K562 (cell line): ENCODE data around the gene MSH2. TPM values are rescaled to one million over a fixed set of nuclear protein-coding genes. Genes with fewer than 3 reads are reported as not detected.

Experiments
- ARID2 ChIP-seq: fragments of 450-650 bp; IDR thresholded peaks from 2 replicates; pipeline ENCODE4 v1.6.1; 2017; ENCODE audit warnings: antibody characterized with exemption, mild to moderate bottlenecking
- CBX8 ChIP-seq: fragments of 200-600 bp; sonication (generic); IDR thresholded peaks from 2 replicates; pipeline ENCODE4 v1.6.1; 2012; ENCODE audit warnings: borderline replicate concordance, mixed run types, low read depth, mild to moderate bottlenecking, moderate library complexity, mixed read lengths, low read length, control low read depth, inconsistent platforms; ENCODE audit not compliant: poor library complexity, severe bottlenecking; ENCODE audit errors: extremely low read depth
- CEBPZ ChIP-seq: fragments of 150-350 bp; IDR thresholded peaks from 2 replicates; pipeline ENCODE4 v1.6.1; 2014; ENCODE audit warnings: low read depth, mild to moderate bottlenecking, low read length, borderline replicate concordance
- CREBBP ChIP-seq: IDR thresholded peaks from one replicate; pipeline ENCODE4 v1.6.1; 2012; ENCODE audit warnings: low read depth, mild to moderate bottlenecking, control low read depth, inconsistent platforms, low read length
- DDX20 ChIP-seq: fragments of 450-650 bp; IDR thresholded peaks from 2 replicates; pipeline ENCODE4 v1.6.1; 2016; ENCODE audit warnings: missing genetic modification characterization, low read depth, mild to moderate bottlenecking, missing compliant biosample characterization, moderate library complexity
- E2F1 ChIP-seq: sonication (generic); formaldehyde crosslinking; IDR thresholded peaks from 2 replicates; pipeline ENCODE4 v1.8.1; 2023; ENCODE audit warnings: mild to moderate bottlenecking, missing genetic modification reagents, moderate library complexity
- E2F3 ChIP-seq: fragments of 250-450 bp; sonication (Bioruptor Pico); IDR thresholded peaks from 2 replicates; pipeline ENCODE4 v1.4.0; 2020; ENCODE audit warnings: mild to moderate bottlenecking
- ETV5 ChIP-seq: sonication (generic); formaldehyde crosslinking; IDR thresholded peaks from 2 replicates; pipeline ENCODE4 v1.4.0; 2020; ENCODE audit warnings: low read depth, mild to moderate bottlenecking, missing genetic modification reagents
- FOXP4 ChIP-seq: sonication (generic); formaldehyde crosslinking; IDR thresholded peaks from 2 replicates; pipeline ENCODE4 v1.8.0; 2022; ENCODE audit warnings: mild to moderate bottlenecking, missing genetic modification reagents, borderline replicate concordance
- ILF3 ChIP-seq: fragments of 450-650 bp; IDR thresholded peaks from 2 replicates; pipeline ENCODE4 v1.6.1; 2018; ENCODE audit warnings: antibody characterized with exemption, mild to moderate bottlenecking, moderate library complexity, borderline replicate concordance
- KAT8 ChIP-seq: fragments of 450-650 bp; IDR thresholded peaks from 2 replicates; pipeline ENCODE4 v1.6.1; 2016; ENCODE audit warnings: low read depth, mild to moderate bottlenecking
- MAX ChIP-seq: sonication (generic); formaldehyde crosslinking; IDR thresholded peaks from 2 replicates; pipeline ENCODE4 v1.9.0; 2022; ENCODE audit warnings: mild to moderate bottlenecking, missing genetic modification reagents
- NFATC3 ChIP-seq: fragments of 450-650 bp; IDR thresholded peaks from 2 replicates; pipeline ENCODE4 v1.6.1; 2017; ENCODE audit warnings: mild to moderate bottlenecking
- PHF21A ChIP-seq: fragments of 450-650 bp; IDR thresholded peaks from 2 replicates; pipeline ENCODE4 v1.6.1; 2017; ENCODE audit warnings: low read depth, borderline replicate concordance
- POLR3A ChIP-seq: IDR thresholded peaks from 2 replicates; pipeline ENCODE4 v1.6.1; 2011; ENCODE audit warnings: borderline replicate concordance, mild to moderate bottlenecking, moderate library complexity; ENCODE audit not compliant: insufficient read length, insufficient read depth; ENCODE audit errors: extremely low read depth
- RCOR1 ChIP-seq, 2 experiments: IDR thresholded peaks; 2 replicates each; pipeline ENCODE4 v1.6.1; 2012; ENCODE audit warnings: low read depth in 2 of 2, low read length in 2 of 2, borderline replicate concordance in 1 of 2, improper control_type of control experiment in 1 of 2
- SIN3B ChIP-seq: fragments of 450-650 bp; IDR thresholded peaks from 2 replicates; pipeline ENCODE4 v1.6.1; 2017; ENCODE audit warnings: low read depth, mild to moderate bottlenecking, moderate library complexity
- ZC3H11A ChIP-seq: IDR thresholded peaks from 2 replicates; pipeline ENCODE4 v1.6.1; 2012; ENCODE audit warnings: low read depth, low read length, improper control_type of control experiment
- ZNF347 ChIP-seq: fragments of 450-650 bp; formaldehyde crosslinking; IDR thresholded peaks from 2 replicates; pipeline ENCODE4 v1.4.0; 2020; ENCODE audit warnings: low read depth, mild to moderate bottlenecking, moderate library complexity
- polyA plus RNA-seq, 8 experiments: library from polyadenylated mRNA; depleted of rRNA in 4 of 8; stranded (reverse) in 5 of 8; unstranded in 3 of 8; fragments of >200 nt; fragmentation: Nextera tagmentation in 2 of 8; fragmentation: Illumina TruSeq in 1 of 8; extraction: Ambion mirVana in 2 of 8; extraction: Trizol in 1 of 8; gene quantifications; 2 replicates each; pipeline versions ENCODE4 v1.2.1 to v1.2.3, GENCODE V29; 2011 to 2014; ENCODE audit warnings: inconsistent platforms in 1 of 8, missing spikeins in 1 of 8
- total RNA-seq, 7 experiments: library from RNA; depleted of rRNA in 6 of 7; stranded (reverse); fragments of >200 nt in 6 of 7; fragmentation: Illumina TruSeq in 2 of 7; extraction: Trizol in 2 of 7; gene quantifications; 2 replicates each; pipeline versions ENCODE4 v1.2.1 to v1.2.3, GENCODE V29; 2011 to 2021; ENCODE audit warnings: low replicate concordance in 1 of 7

The MSH2 gene
- total and polyA plus RNA-seq, 9 of the 15 experiments (the other 6 are each of a cell fraction or from before 2014, with no cell fraction given), result 51.8 to 139 (median 113) TPM

- TF ChIP-seq PHF21A (no peak), NFATC3 (no peak), ZNF347 (CRISPR knock-in tag) (no peak), CEBPZ (no peak; the same call in 1 of the 2 replicates), MAX (CRISPR knock-in tag) (peak; percentile 99), RCOR1 (IDR thresholded peaks at IDR 0.05; ENCODE audit: borderline replicate concordance in 1 of 2, low read depth in 2 of 2, low read length in 2 of 2) (peak in 1 of 2 experiments; percentile 23; a peak in 1 of 4 replicates), KAT8 (no peak), SIN3B (0 out of 2 replicates have a peak, but pooled peaks have one; percentile 9), ARID2 (no peak), ILF3 (no peak), DDX20 (tag) (no peak), POLR3A (no peak), E2F1 (CRISPR knock-in tag) (peak; percentile 95), CREBBP (no peak), E2F3 (CRISPR knock-in tag) (peak; percentile 88), CBX8 (no peak), ZC3H11A (no peak), ETV5 (CRISPR knock-in tag) (peak; percentile 45), FOXP4 (CRISPR knock-in tag) (peak; percentile 98; the same call in 1 of the 2 replicates)
Observed at GRCh38 chr2:47402805-47403608, at the start of gene MSH2 (continued).
